Jurkat, Clone E6-1 (cell line): Measurements from ENCODE around the gene ELMOD1. TPM values are rescaled to one million over a fixed set of nuclear protein-coding genes. Genes with fewer than 3 reads are reported as not detected.
"Not testable (repeated sequence)": the region's sequence is repeated elsewhere in the genome, so short reads cannot be mapped to it uniquely, and the experiment has no call there.

Experiments
- DNase-seq: peaks from one replicate; pipeline ENCODE4 v3.0.0-alpha.2; 2011; ENCODE audit warnings: low read depth, low spot score
- H3K4me3 ChIP-seq: 2 replicates; pipeline ENCODE4 v1.5.1; 2011; ENCODE audit warnings: mild to moderate bottlenecking, low read length, control low read depth, moderate library complexity
- polyA plus RNA-seq: library from polyadenylated mRNA; unstranded; fragments of >200 nt; gene quantifications from one replicate; pipeline ENCODE4 v1.2.1, GENCODE V29; 2012; ENCODE audit warnings: missing spikeins; ENCODE audit not compliant: insufficient read length, insufficient read depth

Gene ELMOD1
- polyA plus RNA-seq = 0.64 TPM

DNA sequence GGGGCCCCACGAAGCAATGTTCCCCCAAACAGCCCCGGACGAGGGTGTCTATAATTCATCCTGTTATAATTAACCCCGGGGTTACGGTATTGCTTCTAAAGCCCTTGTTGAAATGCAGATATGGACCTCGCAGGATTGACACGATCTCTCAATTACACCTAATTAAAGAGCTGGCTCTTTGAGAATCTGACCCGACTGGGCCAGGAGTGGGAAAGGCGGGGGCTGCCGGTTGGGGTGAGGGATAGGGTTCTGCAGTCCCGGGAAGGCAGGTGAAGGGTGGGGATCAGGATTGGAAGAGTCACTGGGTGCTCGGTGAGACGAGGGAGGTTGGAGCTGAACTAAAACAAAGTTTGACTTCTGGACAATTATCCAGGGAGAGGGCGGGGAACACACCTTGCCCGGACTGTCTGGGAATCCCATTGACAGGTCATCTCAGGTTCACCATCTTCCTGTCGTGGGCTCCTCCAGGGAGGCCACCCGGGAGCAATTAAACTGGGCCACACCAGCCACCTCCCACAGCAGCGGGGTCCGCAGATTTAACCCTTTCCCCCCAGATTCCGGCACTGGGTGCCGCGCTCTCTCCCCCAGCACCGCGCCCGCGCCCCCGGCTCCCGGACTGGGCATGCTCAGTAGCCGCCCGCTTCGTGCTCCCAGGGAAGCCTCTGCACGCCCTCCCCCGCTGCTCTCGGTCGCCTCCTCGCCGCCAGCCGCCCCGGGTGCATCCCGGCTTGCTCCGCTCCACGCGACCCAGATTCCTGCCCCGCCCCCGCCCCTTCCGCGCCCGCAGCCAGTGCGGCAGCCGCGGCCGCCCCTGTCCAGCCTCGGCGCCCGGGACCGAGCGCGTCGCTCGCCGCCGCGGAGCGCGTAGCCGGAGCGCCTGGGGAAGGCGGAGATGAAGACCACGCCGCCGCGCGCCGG lies at the start of gene ELMOD1:
Gene ELMOD1 (plus strand): TSS at position 688 of the 918 bp plus-strand sequence. CDS start 27,043 bp downstream, outside the sequence.
- peak within 1 kb of the TSS; percentile 42 for H3K4me3 ChIP-seq
- no peak for DNase-seq

DNA sequence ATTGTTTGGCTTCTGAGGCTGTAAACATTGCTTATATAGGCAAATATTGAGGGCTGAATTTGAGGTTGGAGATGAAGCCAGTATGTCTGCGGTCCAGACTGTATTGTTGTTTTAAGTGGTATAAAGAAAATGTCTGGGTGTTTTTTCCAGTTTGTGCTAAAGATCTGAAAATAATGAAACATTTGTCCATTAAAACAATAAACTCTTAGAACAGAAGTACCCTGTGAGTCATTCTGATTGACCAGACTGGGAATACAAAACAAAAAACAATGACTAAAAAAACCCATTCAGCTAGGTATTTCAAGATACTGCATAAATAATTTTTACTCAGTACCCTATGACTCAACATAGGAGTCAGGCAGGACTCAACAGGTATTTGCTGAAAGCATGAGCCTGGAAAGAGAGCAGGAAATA lies 45.8 kb upstream of the ELMOD1 start:
- no peak overlapping the region for H3K4me3 ChIP-seq
- no peak for DNase-seq

DNA sequence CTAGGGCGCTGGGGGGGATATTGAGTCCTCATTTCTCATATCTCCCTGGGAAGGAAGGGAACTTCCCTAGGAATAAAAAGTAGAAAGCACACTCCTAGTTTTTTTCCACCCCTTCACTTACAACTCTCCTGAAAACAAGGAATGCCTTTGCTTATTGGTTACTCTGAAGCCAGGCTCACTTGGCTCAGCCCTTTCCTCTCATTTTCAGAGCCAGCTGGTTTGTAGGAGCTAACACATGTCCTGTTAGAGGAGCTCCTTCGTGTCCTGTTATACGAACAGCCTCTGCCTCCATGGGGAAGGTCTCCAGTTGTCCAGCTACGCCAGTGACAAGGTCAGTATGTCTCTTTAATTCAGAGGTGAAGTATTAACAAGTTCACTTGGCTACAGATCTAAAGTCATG lies 43.0 kb upstream of the ELMOD1 start:
- no peak overlapping the region for H3K4me3 ChIP-seq
- no peak for DNase-seq

DNA sequence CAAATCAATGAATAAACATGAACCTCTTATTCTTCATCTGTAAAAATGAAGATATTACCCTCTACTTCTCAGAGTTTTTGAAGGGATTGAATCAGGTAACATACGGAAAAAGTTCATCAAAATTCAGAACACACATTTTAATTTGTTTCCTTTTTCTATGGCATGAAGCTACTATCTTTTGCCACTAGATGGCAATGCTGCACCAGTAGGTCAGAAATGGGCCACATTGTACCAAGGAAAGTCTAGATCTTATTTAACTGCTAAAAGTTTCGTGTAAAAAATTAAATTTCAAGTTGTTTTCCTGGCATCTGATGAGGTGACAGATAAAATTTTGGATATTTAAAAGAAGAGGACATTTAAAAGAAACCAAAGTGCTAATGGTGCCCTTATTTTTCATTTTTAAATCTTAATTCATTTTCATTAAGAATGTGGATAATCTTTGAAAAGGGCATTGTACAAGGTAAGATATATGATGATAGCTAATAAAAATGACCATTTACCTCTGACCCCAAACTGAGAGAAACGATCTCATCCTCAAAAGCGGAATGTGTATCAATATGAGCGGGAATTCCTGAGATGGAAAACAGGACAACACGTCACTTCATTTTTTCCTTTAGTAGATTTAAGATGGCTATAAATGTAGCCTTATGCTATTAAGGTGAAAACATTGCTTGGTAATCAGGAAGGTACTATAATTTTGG lies 41.5 kb upstream of the ELMOD1 start:
- DNase-seq = peak; percentile 28
- H3K4me3 ChIP-seq = no peak overlapping the region

DNA sequence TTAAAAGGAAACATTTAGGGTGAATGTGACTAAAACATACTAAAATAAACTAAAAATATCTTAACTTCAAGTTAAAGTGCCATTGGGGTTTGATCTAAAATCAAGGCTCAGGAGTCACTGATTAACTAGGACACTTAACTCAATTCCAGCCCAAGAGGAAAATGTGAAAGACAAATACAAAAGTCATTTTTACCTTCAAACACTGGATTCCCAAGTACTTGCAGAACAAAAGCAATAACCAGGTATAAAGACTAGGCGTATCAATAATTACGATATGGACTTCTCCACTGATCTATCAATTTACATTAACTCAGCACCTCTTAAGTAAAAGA lies 41.0 kb upstream of the ELMOD1 start:
- no peak for DNase-seq
- no peak overlapping the region for H3K4me3 ChIP-seq

DNA sequence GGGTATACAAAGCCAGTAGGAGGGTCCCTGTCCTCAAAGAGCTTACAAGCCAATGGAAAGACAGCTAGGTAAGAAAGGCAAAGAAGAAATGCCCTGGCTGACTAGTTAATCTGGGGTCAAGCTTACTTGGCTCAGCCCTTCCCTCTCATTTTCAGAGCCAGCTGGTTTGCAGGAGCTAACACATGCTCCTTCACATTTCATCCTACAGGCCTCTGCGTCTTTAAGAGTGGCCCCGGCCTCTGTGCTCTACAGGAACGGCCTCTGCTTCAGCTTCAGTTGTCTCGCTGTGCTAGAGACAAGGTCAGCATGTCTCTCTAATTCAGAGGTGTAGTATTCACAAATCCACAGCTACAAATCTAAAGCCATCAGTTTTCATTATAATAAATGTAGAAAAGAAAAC lies 40.6 kb upstream of the ELMOD1 start:
- no peak for DNase-seq
- no peak overlapping the region for H3K4me3 ChIP-seq

DNA sequence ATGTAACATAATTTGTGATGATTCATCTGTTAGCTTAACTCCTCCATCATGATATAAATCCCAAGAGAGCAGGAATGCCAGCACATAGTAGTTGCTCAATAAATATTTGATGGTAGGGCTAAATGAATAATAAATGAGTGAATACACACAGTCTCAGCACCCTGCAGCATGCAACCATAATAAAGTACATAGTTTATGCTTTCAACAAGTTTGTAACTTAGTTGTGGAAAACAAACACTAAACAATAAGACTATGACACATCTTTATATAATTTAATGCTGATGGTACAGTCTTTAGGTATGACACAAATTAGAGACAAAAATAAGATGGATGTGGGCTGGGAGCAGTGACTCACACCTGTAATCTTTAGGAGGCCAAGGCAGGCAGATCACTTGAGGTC lies 29.3 kb upstream of the ELMOD1 start:
- no peak for DNase-seq
- no peak overlapping the region for H3K4me3 ChIP-seq

DNA sequence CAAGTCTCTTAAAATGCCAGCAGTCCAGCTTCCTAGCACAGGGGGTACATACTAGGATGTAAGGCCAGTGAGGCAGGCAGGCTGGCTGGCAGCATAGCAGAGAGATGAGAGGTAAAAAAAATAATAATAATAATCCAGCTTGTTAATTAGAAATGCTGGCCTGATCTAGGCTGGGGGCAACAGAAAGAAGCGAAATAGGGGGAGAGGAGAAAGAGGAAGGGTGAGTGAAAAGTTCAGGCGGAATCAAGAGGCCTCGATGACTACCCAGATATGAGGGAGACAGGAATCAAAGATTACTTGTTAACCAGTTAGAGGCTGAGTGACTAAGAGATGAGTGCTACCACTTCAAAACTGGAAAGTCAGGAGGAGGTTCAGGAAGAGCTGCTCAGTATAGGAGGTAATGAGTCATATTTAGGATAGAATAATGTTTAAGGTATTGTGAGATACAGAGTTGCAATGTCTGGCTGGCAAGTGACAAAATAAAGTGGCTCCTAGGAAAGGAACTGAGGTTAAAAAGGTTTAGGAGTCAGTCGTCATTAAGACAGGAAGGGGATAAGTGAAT lies 28.2 kb upstream of the ELMOD1 start:
- no peak for DNase-seq
- no peak overlapping the region for H3K4me3 ChIP-seq

DNA sequence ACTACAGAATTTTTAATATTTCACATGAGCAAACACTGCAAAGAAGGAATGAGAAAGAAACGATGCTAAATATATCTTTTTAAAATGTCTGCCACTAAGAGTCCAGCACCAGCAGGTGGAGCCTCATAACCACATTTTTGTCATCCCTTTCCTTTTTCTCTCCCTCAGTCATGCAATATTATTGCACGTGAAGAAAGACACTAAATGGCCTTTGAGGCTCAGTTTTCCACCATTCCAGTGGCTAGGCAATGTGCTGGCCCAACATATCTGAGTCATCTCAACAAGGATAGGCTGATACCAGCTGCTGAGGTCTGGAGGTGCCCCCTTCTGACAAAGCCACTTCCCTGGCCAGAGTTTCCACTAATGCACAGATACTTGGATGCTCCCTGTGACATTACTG lies 27.2 kb upstream of the ELMOD1 start:
- peak; percentile 44 for DNase-seq
- H3K4me3 ChIP-seq = no peak overlapping the region; the same call in 1 of the 2 replicates

DNA sequence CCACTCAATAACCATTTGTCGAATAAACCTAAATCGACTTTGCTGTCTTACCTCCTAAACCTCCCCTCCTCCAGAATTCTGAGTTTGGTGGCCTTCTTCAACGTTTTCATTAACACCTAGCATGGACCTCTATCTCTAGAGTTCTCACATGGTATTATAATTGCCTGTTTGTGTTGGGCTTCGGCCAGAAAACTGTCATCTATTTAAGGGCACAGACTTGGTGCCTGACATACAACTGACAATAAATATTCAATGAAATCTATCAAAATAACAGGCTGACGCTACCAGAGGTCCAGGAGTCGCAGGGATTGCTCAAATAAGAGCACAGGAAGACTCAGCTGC lies 26.1 kb upstream of the ELMOD1 start:
- DNase-seq = no peak
- peak overlapping the region; percentile 95 for H3K4me3 ChIP-seq

DNA sequence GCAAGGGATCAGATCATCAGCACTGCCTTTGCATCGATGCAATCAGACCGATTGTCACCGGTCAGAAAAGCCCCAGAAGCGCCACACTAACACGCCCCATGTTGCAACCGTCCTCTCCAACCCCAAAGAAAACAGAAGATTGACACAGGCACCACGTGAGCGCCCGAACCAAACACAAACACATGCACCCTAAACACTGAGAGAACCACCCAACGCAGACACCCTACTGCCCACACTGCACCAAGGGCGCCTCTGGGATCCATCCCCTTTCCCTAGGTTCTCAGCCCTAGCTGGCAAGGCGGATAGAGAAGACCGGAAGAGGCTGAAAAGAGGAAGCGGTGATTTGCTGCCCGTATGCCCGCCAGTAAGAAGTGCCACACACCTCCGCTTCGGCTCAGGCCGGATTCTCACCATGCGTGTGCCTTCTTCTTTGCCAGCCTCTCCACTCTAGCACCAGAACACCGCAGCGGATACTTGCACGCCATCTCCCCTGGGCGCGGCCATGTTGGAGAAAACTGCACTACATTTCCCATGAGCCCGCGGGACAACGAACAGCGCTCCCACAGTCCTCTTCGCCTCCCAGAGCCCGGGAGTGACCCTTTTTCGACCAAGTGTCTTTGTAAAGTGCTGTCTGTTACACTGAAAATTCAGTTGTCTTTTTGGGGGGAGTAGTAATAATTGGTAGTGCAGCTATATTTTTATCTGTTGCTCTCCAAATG lies 25.6 kb upstream of the ELMOD1 start, which contains the start of gene ALKBH8:
Gene ALKBH8 (minus strand): TSS at position 517 of the 719 bp plus-strand sequence. CDS start 4,842 bp downstream, outside the sequence.
- peak within 1 kb of the TSS; percentile 95 for H3K4me3 ChIP-seq
- peak; percentile 58 for DNase-seq

DNA sequence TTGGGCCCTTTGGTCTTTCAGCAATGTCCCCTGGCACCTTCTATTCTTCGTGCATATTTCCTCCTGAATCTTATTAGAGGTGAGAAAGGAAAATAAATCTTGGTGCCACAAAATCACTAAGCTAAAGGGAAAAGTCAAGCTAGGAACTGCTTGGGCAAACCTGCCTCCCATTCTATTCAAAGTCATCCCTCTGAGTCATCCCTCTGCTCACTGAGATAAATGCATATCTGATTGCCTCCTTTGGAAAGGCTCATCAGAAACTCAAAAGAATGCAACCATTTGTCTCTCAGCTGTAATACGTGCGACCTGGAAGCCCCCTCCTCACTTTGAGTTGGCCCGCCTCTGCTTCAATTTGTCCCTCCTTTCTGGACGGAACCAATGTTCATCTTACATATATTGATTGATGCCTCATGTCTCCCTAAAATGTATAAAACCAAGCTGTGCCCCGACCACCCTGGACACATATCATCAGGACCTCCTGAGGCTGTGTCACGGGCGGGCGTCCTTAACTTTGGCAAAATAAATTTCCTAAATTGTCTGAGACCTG lies 24.9 kb upstream of the ELMOD1 start:
- DNase-seq = not testable (repeated sequence)
- H3K4me3 ChIP-seq = peak overlapping the region; percentile 95

DNA sequence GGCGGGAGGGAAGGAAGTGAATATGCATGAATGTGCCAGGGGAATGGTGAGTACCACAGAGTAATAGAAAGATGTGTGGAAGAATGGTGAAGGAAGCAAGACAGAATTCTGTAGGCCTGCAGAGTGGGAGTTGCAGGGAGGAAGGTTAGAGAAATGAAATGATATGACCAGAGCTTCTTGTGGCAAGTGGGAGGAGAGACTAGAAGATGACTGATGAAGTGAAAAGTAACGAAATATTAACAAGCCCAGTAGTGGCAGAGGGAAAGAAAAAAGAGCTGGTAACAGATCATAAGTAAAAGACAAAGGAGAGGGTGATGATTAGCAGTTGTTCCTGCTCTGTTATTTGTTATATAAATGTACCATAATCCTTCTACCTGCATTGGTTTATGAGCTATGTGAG lies 24.4 kb upstream of the ELMOD1 start:
- DNase-seq = no peak
- no peak overlapping the region for H3K4me3 ChIP-seq

DNA sequence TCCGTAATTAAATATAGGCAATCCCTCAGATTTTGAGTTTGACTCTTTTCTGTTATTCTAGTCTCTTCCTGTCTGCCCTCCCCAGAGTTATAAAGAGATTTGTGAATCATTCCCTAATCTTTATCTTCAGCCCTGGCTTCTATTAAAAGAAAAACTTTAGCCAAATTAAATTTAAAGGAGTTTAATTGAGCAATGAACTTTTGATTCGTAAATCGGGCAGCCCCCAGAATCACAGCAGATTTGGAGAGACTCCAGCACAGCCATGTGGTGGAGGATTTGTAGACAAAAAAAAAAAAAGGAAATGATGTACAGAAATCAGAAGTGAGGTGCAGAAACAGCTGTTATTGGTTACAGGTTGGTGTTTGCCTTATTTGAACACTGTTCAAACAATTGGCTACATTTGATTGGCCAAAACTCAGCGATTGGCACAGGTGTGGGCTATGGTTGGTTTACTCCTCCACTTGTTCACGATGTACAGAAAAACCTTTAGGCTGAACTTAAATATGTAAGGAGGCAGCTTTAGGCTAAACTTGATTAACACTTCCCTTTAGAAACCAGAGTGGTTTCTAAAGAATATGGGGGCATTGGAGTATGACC lies 23.1 kb upstream of the ELMOD1 start:
- no peak overlapping the region for H3K4me3 ChIP-seq
- no peak for DNase-seq

DNA sequence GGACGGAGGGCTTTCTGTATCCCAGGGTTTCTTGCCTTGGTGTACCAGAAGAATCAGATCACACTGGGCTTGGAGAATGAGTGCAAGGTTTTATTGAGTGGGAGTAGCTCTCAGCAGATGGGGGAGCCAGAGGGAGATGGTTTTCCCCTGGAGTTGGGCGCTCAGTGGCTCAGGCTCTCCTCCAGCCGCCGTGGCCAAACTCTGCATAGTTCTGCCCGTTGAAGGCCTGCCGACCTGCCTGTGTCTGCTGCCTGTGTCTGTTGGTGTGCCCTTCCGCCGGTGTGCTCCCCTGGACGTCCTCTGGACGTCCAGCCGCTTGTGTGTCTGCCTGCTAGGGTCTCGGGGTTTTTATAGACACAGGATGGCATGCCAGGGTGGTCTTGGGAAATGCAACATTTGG lies 20.9 kb upstream of the ELMOD1 start:
- DNase-seq = no peak
- no peak overlapping the region for H3K4me3 ChIP-seq

DNA sequence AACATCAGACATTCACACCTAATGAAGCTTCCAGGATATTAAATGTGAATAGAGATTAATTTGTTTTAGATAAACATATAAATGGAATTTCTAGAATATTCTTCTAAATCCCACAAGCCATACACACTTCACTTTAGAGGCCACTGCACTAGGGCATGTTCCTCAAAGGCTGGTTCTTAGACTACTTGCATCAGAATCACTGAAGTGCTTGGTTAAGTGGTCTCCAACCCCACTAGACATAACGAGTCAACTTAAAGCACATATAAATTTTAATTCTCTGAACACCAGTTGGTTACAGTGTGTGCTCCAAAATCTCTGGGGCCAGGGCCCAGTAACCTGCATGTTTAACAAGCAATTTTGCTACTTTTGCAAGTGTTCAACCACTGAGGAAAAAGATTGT lies 17.5 kb upstream of the ELMOD1 start:
- no peak overlapping the region for H3K4me3 ChIP-seq
- no peak for DNase-seq

DNA sequence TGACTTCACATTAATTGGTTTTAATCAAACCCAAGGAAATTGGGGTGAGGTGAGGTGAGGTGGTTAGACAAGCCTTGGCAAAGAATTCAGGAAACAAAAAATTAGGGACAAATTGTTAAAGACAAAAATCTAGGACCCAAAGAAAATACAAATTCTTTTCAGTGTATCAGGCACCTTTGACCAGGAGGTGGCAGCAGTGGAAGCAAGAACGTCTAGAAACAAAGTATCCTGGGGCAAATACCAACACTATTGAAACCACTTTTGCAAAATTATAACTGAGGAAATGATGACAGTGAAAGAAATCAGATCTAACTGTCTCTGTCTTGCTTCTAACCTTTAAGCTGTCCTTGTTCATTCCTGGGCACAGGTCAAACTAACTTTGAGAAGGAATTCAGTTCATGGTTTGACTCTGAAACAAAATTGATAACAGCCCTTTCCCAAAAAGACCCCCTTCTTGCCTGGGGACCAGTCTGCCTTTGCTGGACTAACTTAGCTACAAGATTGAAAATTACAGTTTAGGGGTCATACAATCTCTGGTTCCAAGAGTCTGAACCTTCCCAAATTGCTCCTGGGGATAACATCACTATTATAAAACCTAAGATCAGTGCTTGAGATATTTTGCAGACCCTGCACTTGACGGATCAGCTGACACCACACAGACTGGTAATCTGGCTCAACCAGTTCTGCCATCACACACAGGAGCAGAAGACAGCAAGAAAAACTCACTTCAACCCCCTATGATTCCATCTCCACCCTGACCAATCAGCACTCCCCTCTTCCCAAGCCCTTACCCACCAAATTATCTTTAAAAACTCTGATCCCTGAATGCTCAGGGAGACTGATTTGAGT lies 14.2 kb upstream of the ELMOD1 start:
- DNase-seq, H3K4me3 ChIP-seq: not testable (repeated sequence)

DNA sequence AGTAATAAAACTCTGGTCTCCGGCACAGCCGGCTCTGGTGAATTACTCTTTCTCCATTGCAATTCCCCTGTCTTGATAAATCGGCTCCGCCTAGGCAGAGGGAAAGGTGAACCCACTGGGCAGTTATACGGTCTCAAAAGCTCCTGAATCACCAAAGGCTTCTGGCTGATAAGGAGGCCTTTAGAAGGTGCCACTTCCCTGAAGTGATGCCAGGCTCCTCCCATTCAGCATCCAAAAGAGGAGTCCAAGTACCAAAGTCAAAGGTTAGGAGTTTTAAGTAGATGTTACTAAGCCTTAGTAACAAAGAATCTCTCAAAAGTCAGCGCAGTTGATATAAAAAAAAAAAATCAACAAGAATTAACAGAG lies 13.6 kb upstream of the ELMOD1 start:
- no peak for DNase-seq
- H3K4me3 ChIP-seq = no peak overlapping the region
